Measurements from ENCODE around the gene TRIM10. TPM values are rescaled to one million over a fixed set of nuclear protein-coding genes. Genes with fewer than 3 reads are reported as not detected.

Gene TRIM10
- total and polyA plus RNA-seq, 10 of the 15 experiments (the other 5 are each of a cell fraction or from before 2014, with no cell fraction given), result 0.01 TPM; not detected in 9

- Histone ChIP-seq H3K27ac (ENCODE audit: control insufficient read depth, insufficient read depth) (no peak overlapping the region), H3K79me2 (ENCODE audit: control insufficient read depth, insufficient read depth, low read length) (no peaks in the 10 kb centered on the region), H3K4me1 (ENCODE audit: control insufficient read depth, insufficient read depth, low read length) (no peaks in the 10 kb centered on the region), H3K4me3 (no peak overlapping the region), H3K9me3 (replicated peaks; ENCODE audit: control insufficient read depth, insufficient read depth, low read length) (no peaks in the 10 kb centered on the region), H3K27me3 (replicated peaks in 1 of 2; ENCODE audit: control insufficient read depth in 2 of 2, insufficient read depth in 2 of 2, low read length in 1 of 2) (peaks cover 8 to 20% of the 10 kb centered on the region in 2 experiments), H3K36me3 (ENCODE audit: control insufficient read depth in 2 of 2, insufficient read depth in 2 of 2, low read length in 1 of 2) (no peaks in the 10 kb centered on the region), H2AFZ (ENCODE audit: control insufficient read depth, low read depth, low read length) (no peak overlapping the region), H4K20me1 (ENCODE audit: control insufficient read depth, insufficient read depth) (no peaks in the 10 kb centered on the region), H3K9ac (ENCODE audit: control insufficient read depth, insufficient read depth, low read length) (no peak overlapping the region), H3K4me2 (ENCODE audit: control insufficient read depth, insufficient read depth) (no peak overlapping the region)
- TF ChIP-seq SUZ12 (IDR thresholded peaks at IDR 0.05; ENCODE audit: unreplicated experiment) (no peak), RAD21 (IDR thresholded peaks at IDR 0.05; ENCODE audit: insufficient read depth, low read depth, low read length) (peak; percentile 90), SPI1 (IDR thresholded peaks at IDR 0.05; ENCODE audit: borderline replicate concordance, insufficient read depth, low read depth, low read length) (no peak), SMC3 (IDR thresholded peaks at IDR 0.05; ENCODE audit: borderline replicate concordance, low read length) (peak; percentile 81), CTCF (IDR thresholded peaks at IDR 0.05 in 2 of 3, conservative IDR thresholded peaks at IDR 0.05 in 1 of 3; ENCODE audit: control insufficient read depth in 2 of 3, extremely low read depth in 1 of 3, insufficient read depth in 1 of 3, low read depth in 3 of 3, low read length in 3 of 3) (peak; percentile 74 to 81 (median 76))
- ChIA-PET CTCF (interaction anchor here (0.5 to 2.2 kb wide), 8 partner anchors 18 to 611 kb away, joined by 3 to 26 read pairs (median 4); partner anchors contain the start of gene UBD), SMC1A (ENCODE audit: uncharacterized antibody, unreplicated experiment) (interaction anchor here (0.6 to 1.8 kb wide), 4 partner anchors 22 to 147 kb away, joined by 3 to 8 read pairs (median 4); no protein-coding TSS in a partner anchor), POLR2A (no interaction called here), RAD21 (ENCODE audit: unreplicated experiment) (interaction anchor here (1.3 to 1.6 kb wide), 2 partner anchors 65 to 66 kb away, joined by 4 to 10 read pairs; no protein-coding TSS in a partner anchor)
- BruUV-seq (replicated peaks), result no TSS peak
- FAIRE-seq (peak; percentile 52), ATAC-seq (peak; percentile 93), DNase-seq (ENCODE audit: low read depth, low spot score) (peak; percentile 20)
- 9% methylated on average over 7 of the region's 7 CpGs for WGBS (ENCODE audit: insufficient coverage, insufficient replicate concordance, low lambda C conversion rate, missing lambda C conversion rate)
- in situ Hi-C loops (cut with MboI), result no loop called here
- intact Hi-C loops (cut with micrococcal nuclease; ENCODE audit: unreplicated experiment), result loop anchor here (1.0 to 5.0 kb wide), 3 partner anchors 39 to 323 kb away; no protein-coding TSS in a partner anchor
Observed at GRCh38 chr6:30169658-30170614, 8.9 kb upstream of the TRIM10 start.
